DOHH2 (cell line): ENCODE results near the gene IFT81.

Source experiments
- H3F3A ChIP-seq: fragments of 200-600 bp; sonication (generic), shearing (Covaris generic); 2 replicates; pipeline ENCODE4 v1.6.0; 2016; ENCODE audit warnings: antibody characterized with exemption, mild to moderate bottlenecking; ENCODE audit not compliant: control insufficient read depth, insufficient read depth
- H3K27ac ChIP-seq: fragments of 200-600 bp; sonication (generic); 2 replicates; pipeline ENCODE4 v1.5.1; 2014; ENCODE audit warnings: low read depth, mild to moderate bottlenecking, low read length, moderate library complexity
- H3K27me3 ChIP-seq: fragments of 200-600 bp; sonication (generic); 2 replicates; pipeline ENCODE4 v1.6.1; 2014; ENCODE audit warnings: mild to moderate bottlenecking, low read length, mixed read lengths; ENCODE audit not compliant: control insufficient read depth
- H3K36me3 ChIP-seq: fragments of 200-600 bp; sonication (generic); 2 replicates; pipeline ENCODE4 v1.6.1; 2014; ENCODE audit warnings: mild to moderate bottlenecking, low read length, moderate library complexity, mixed read lengths; ENCODE audit not compliant: control insufficient read depth
- H3K4me1 ChIP-seq: fragments of 200-600 bp; sonication (generic); 2 replicates; pipeline ENCODE4 v1.6.1; 2014; ENCODE audit warnings: mild to moderate bottlenecking, low read length, mixed read lengths; ENCODE audit not compliant: control insufficient read depth
- H3K4me2 ChIP-seq: fragments of 200-600 bp; sonication (generic); 2 replicates; pipeline ENCODE4 v1.6.0; 2014; ENCODE audit warnings: mild to moderate bottlenecking, low read length, moderate library complexity
- H3K4me3 ChIP-seq: fragments of 200-600 bp; sonication (generic); 2 replicates; pipeline ENCODE4 v1.5.1; 2014; ENCODE audit warnings: mild to moderate bottlenecking, low read length, mixed read lengths
- H3K79me2 ChIP-seq: fragments of 200-600 bp; sonication (generic); 2 replicates; pipeline ENCODE4 v1.6.1; 2014; ENCODE audit warnings: mild to moderate bottlenecking, low read length, mixed read lengths; ENCODE audit not compliant: control insufficient read depth
- H3K9me2 ChIP-seq: fragments of 200-600 bp; sonication (generic); replicated peaks from 2 replicates; pipeline ENCODE4 v1.6.1; 2014; ENCODE audit warnings: mild to moderate bottlenecking, low read length, mixed read lengths; ENCODE audit not compliant: control insufficient read depth
- H3K9me3 ChIP-seq: fragments of 200-600 bp; sonication (generic); 2 replicates; pipeline ENCODE4 v1.6.1; 2014; ENCODE audit warnings: antibody characterized with exemption, low read length, mixed read lengths; ENCODE audit not compliant: control insufficient read depth, insufficient read depth
- H4K20me1 ChIP-seq: fragments of 200-600 bp; sonication (generic); 2 replicates; pipeline ENCODE4 v1.6.0; 2014; ENCODE audit warnings: low read depth, mild to moderate bottlenecking, antibody characterized with exemption, low read length, moderate library complexity; ENCODE audit not compliant: control insufficient read depth, insufficient read depth
- EZH2phosphoT487 ChIP-seq: fragments of 200-600 bp; sonication (generic); IDR thresholded peaks from 2 replicates; pipeline ENCODE4 v1.6.1; 2017; ENCODE audit warnings: borderline replicate concordance, mild to moderate bottlenecking, antibody characterized with exemption, low read length, moderate library complexity, mixed read lengths
- TF ChIP-seq, protein P1 (sequence below): fragments of 200-600 bp; sonication (generic); IDR thresholded peaks from one replicate; pipeline ENCODE4 v1.5.1; 2014; ENCODE audit warnings: antibody characterized with exemption, mild to moderate bottlenecking, low read depth, low read length; ENCODE audit not compliant: poor library complexity, severe bottlenecking

The IFT81 gene

DNA sequence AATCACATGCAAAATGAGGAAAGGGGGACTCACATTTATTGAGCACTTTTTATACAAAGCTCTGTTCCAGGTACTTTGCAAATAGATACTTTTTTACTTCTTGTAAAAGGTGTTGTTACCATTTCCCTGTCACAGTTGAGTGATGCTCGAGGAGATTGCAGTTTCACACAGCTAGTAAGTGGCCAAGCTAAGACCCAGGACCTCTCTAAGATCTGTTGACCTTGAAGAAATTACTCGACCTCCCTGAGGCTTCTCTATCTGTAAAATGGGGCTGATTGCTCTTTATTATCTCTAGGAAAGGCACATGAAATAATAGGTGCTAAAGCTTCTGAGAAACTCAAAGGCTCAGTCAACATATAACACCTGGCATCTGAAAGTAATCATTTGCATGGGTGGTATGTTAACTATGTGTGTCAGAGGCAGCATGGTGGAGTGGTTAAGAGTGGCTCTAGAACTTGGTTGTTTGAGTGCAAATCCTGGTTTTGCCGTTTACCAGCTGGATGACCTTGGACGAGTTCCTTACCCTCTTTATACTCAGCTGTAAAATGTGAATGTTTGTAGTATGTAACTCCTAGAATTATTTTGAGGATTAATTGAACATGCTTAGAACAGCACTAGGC, 41.5 kb downstream of the IFT81 start:
- Histone ChIP-seq H3K9me2 (no peaks in the 10 kb centered on the region), H3K4me3 (0 out of 2 replicates have a peak overlapping the region, but pooled peaks have one; percentile 0), H3F3A (no peaks in the 10 kb centered on the region), H3K9me3 (no peaks in the 10 kb centered on the region), H3K79me2 (no peaks in the 10 kb centered on the region), H3K27ac (no peak overlapping the region), H3K36me3 (no peaks in the 10 kb centered on the region), H4K20me1 (no peaks in the 10 kb centered on the region), H3K27me3 (no peaks in the 10 kb centered on the region), H3K4me1 (peaks cover 20% of the 10 kb centered on the region), H3K4me2 (peak overlapping the region; percentile 30)
- TF ChIP-seq, protein P1, sequence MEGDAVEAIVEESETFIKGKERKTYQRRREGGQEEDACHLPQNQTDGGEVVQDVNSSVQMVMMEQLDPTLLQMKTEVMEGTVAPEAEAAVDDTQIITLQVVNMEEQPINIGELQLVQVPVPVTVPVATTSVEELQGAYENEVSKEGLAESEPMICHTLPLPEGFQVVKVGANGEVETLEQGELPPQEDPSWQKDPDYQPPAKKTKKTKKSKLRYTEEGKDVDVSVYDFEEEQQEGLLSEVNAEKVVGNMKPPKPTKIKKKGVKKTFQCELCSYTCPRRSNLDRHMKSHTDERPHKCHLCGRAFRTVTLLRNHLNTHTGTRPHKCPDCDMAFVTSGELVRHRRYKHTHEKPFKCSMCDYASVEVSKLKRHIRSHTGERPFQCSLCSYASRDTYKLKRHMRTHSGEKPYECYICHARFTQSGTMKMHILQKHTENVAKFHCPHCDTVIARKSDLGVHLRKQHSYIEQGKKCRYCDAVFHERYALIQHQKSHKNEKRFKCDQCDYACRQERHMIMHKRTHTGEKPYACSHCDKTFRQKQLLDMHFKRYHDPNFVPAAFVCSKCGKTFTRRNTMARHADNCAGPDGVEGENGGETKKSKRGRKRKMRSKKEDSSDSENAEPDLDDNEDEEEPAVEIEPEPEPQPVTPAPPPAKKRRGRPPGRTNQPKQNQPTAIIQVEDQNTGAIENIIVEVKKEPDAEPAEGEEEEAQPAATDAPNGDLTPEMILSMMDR: no peak
- no peak for TF ChIP-seq EZH2phosphoT487

DNA sequence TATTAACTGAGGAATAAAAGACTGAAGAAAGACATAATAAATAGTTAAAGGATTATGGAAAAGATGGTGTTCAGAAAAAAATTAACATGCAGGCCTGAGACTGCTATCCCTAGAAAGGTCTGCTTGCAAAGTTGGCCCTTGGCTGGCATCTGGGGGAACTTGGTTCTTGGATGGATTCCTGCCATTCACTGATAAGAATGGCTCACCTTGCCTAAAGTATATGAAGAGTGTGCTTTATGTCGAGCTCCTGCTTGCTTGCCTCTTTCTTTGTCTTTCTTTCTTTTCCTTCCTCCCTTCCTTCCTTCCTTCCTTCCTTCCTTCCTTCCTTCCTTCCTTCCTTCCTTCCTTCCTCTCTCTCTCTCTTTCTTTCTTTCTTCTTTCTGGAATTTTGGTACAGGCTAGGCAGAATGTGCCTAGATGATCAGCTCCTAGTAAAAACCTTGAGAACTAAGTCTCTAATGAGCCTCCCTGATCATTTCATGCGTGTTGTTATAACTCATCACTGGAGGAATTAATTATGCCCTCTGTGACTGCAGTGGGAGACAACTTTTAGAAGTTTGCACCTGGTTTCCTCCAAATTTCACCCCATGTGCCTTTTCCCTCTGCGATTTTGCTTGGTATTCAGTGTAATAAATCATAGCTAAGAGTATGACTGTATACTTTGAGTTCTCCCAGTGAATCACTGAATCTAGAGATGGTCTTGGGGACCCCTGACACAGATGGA, 44.7 kb downstream of the IFT81 start:
- H3F3A ChIP-seq: no peaks in the 10 kb centered on the region
- H3K9me3 ChIP-seq: no peaks in the 10 kb centered on the region
- no peaks in the 10 kb centered on the region for H3K27me3 ChIP-seq
- no peaks in the 10 kb centered on the region for H3K36me3 ChIP-seq
- no peak for TF ChIP-seq EZH2phosphoT487
- TF ChIP-seq, protein P1: no peak
- no peaks in the 10 kb centered on the region for H3K79me2 ChIP-seq
- no peak overlapping the region for H3K4me3 ChIP-seq
- no peak overlapping the region for H3K4me2 ChIP-seq
- no peaks in the 10 kb centered on the region for H3K9me2 ChIP-seq
- H3K27ac ChIP-seq: no peak overlapping the region
- peaks cover 20% of the 10 kb centered on the region for H3K4me1 ChIP-seq
- H4K20me1 ChIP-seq: no peaks in the 10 kb centered on the region

DNA sequence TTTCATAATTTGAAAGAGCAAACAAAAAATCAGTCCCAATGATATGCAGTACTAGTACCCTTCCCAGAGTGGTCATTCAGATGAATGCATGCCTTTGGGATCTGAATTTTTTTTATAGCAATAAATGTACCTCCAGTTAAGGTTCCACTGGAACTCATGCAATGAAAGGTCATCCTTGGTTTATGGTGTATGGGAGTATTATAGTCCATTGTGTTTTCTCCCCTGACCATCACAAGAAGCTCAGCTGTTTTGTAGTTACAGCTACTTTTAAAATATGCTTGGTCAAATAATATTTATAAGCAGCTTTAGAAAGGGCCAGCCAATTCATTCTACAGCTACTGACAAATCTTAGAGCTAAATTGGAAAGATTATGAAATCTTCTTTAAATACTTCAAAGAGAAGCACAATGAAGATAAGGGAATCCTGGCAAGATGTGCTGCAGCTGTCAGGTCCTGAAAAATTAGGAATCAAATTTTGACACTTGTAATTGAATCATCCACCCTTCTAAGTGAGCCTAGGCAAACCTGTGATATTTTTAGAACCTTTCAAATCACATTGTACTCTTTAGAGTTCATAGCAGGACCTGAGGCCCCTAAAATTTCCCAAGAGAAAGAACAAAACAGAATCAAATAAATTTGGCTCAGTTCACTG, 46.5 kb downstream of the IFT81 start:
- H4K20me1 ChIP-seq: no peaks in the 10 kb centered on the region
- H3K4me1 ChIP-seq: peaks cover 8% of the 10 kb centered on the region
- no peaks in the 10 kb centered on the region for H3F3A ChIP-seq
- H3K79me2 ChIP-seq: no peaks in the 10 kb centered on the region
- H3K27me3 ChIP-seq: no peaks in the 10 kb centered on the region
- H3K4me3 ChIP-seq: no peak overlapping the region
- TF ChIP-seq EZH2phosphoT487: no peak
- no peak overlapping the region for H3K4me2 ChIP-seq
- H3K27ac ChIP-seq: no peak overlapping the region
- no peaks in the 10 kb centered on the region for H3K9me3 ChIP-seq
- H3K36me3 ChIP-seq: no peaks in the 10 kb centered on the region
- no peaks in the 10 kb centered on the region for H3K9me2 ChIP-seq

DNA sequence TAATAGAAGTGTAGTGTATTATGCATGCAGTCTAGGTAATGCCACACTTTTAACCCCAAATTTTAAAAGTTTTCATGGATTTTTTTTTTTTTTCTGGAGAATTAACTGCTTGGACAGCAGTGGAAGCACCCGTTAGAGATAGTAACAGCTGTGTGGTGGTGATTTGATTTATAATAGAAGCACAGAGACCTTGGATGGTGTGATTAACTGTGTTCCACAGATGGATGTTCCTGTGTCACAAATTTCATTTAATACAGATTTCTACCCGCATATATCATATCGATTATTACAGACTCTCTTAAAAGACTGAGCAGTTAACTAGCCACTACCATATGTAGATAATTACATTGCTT, 47.0 kb downstream of the IFT81 start:
- no peak overlapping the region for H3K27ac ChIP-seq
- no peaks in the 10 kb centered on the region for H3F3A ChIP-seq
- H3K9me2 ChIP-seq: no peaks in the 10 kb centered on the region
- H3K4me1 ChIP-seq: peaks cover 3% of the 10 kb centered on the region
- H3K27me3 ChIP-seq: no peaks in the 10 kb centered on the region
- no peaks in the 10 kb centered on the region for H3K9me3 ChIP-seq
- TF ChIP-seq EZH2phosphoT487: no peak
- TF ChIP-seq, protein P1: no peak
- H3K36me3 ChIP-seq: no peaks in the 10 kb centered on the region
- H3K4me2 ChIP-seq: no peak overlapping the region
- no peak overlapping the region for H3K4me3 ChIP-seq
- no peaks in the 10 kb centered on the region for H3K79me2 ChIP-seq
- H4K20me1 ChIP-seq: no peaks in the 10 kb centered on the region
